Measurements from ENCODE around the gene OPRPN.

- TF ChIP-seq, protein P1, sequence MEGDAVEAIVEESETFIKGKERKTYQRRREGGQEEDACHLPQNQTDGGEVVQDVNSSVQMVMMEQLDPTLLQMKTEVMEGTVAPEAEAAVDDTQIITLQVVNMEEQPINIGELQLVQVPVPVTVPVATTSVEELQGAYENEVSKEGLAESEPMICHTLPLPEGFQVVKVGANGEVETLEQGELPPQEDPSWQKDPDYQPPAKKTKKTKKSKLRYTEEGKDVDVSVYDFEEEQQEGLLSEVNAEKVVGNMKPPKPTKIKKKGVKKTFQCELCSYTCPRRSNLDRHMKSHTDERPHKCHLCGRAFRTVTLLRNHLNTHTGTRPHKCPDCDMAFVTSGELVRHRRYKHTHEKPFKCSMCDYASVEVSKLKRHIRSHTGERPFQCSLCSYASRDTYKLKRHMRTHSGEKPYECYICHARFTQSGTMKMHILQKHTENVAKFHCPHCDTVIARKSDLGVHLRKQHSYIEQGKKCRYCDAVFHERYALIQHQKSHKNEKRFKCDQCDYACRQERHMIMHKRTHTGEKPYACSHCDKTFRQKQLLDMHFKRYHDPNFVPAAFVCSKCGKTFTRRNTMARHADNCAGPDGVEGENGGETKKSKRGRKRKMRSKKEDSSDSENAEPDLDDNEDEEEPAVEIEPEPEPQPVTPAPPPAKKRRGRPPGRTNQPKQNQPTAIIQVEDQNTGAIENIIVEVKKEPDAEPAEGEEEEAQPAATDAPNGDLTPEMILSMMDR (IDR thresholded peaks at IDR 0.05) = no peak
- TF ChIP-seq POLR2A (IDR thresholded peaks at IDR 0.05) = no peak
These were observed 37.3 kb upstream of the OPRPN start, which contains the start of gene SMR3A for GRCh38 chr4:70360460-70360859.

All from testis (tissue), 2 donors.